ENCODE measurements around the gene IDI1. TPM values are rescaled to one million over a fixed set of nuclear protein-coding genes. Genes with fewer than 3 reads are reported as not detected.

Gene IDI1
- total and polyA plus RNA-seq, 2 of the 13 experiments (the other 11 are each of a cell fraction or from before 2014, with no cell fraction given) = 44.4 to 145 TPM

- DNase-seq (ENCODE audit: low spot score) (peak; percentile 22), ATAC-seq (no peak), FAIRE-seq (no peak)
- peak overlapping the region; percentile 94 for H3K9ac ChIP-seq (ENCODE audit: insufficient read depth, low read depth, low read length)
- CTCF ChIA-PET (ENCODE audit: low intra/inter-chr PET ratio, low total read pairs) = no interaction called here
- no peaks in the 10 kb centered on the region for H3K9me3 ChIP-seq (ENCODE audit: low read length)
- POLR2A ChIA-PET = interaction anchor here (1.1 to 1.9 kb wide), 8 partner anchors 15 to 232 kb away, joined by 3 to 9 read pairs (median 4); no protein-coding TSS in a partner anchor
- peaks cover 36% of the 10 kb centered on the region for H4K20me1 ChIP-seq (ENCODE audit: insufficient read depth, low read length)
- peaks cover 59% of the 10 kb centered on the region for H3K4me1 ChIP-seq (ENCODE audit: insufficient read depth, low read length)
- H3K4me3 ChIP-seq (replicated peaks in 1 of 3; ENCODE audit: insufficient read depth in 1 of 3, low read depth in 2 of 3, low read length in 3 of 3) = peak overlapping the region; percentile 80 to 98 (median 93)
- peaks cover 3 to 25% of the 10 kb centered on the region in 2 experiments; a peak in 3 of 5 replicates for H3K36me3 ChIP-seq (replicated peaks in 1 of 2; ENCODE audit: control insufficient read depth in 1 of 2, insufficient read depth in 2 of 2, low read length in 2 of 2)
- no peak overlapping the region for H2AFZ ChIP-seq (ENCODE audit: low read length)
- no TSS peak for BruUV-seq (replicated peaks)
- intact Hi-C loops (cut with micrococcal nuclease; ENCODE audit: unreplicated experiment) (no loop called here), in situ Hi-C loops (cut with HindIII; ENCODE audit: extremely low pct_ligation_motif_present, low pct_unique_long_range_greater_than_20kb) (no loop called here)
- no peak for TF ChIP-seq SSRP1 (CRISPR knock-in tag; IDR thresholded peaks at IDR 0.05)
- no peak for TF ChIP-seq CERS6 (CRISPR knock-in tag; IDR thresholded peaks at IDR 0.05)
- TF ChIP-seq ZNF24 (IDR thresholded peaks at IDR 0.05) = no peak
- TF ChIP-seq ZNF770 (CRISPR knock-in tag; IDR thresholded peaks at IDR 0.05) = no peak
- TF ChIP-seq AHR (CRISPR knock-in tag; IDR thresholded peaks at IDR 0.05) = no peak
- no peak for TF ChIP-seq ZNF451 (CRISPR knock-in tag; IDR thresholded peaks at IDR 0.05)
- no peak for TF ChIP-seq ETV5 (CRISPR knock-in tag; IDR thresholded peaks at IDR 0.05; ENCODE audit: borderline replicate concordance)
- TF ChIP-seq GPBP1L1 (CRISPR knock-in tag; IDR thresholded peaks at IDR 0.05) = no peak
- TF ChIP-seq CBFB (CRISPR knock-in tag; IDR thresholded peaks at IDR 0.05) = no peak
- TF ChIP-seq ZNF225 (CRISPR knock-in tag; IDR thresholded peaks at IDR 0.05) = no peak
- no peak for TF ChIP-seq NAIF1 (CRISPR knock-in tag; IDR thresholded peaks at IDR 0.05; ENCODE audit: borderline replicate concordance)
- TF ChIP-seq FLYWCH1 (CRISPR knock-in tag; IDR thresholded peaks at IDR 0.05) = no peak
- peak overlapping the region; percentile 85 for H3K4me2 ChIP-seq (ENCODE audit: low read depth, low read length)
- peak overlapping the region; percentile 96 for H3K27ac ChIP-seq (ENCODE audit: extremely low read length, insufficient read depth, low read length)
- H3K27me3 ChIP-seq (ENCODE audit: control insufficient read depth in 1 of 2, insufficient read depth in 2 of 2, low read length in 2 of 2) = no peaks in the 10 kb centered on the region; a peak in 1 of 5 replicates
- WGBS (ENCODE audit: low lambda C conversion rate) = 3% methylated on average over 5 of the region's 5 CpGs
- H3K79me2 ChIP-seq (ENCODE audit: insufficient read depth, low read length) = peaks cover 80% of the 10 kb centered on the region
These were observed 1.2 kb upstream of the IDI1 start for GRCh38 chr10:1050145-1050544.
